Kasumi-1 (cell line): Measurements from ENCODE around the gene ITPR2.
A peak's percentile ranks its signal among the peaks of the same experiment; 100 is the strongest.
"Not testable (repeated sequence)": the region's sequence is repeated elsewhere in the genome, so short reads cannot be mapped to it uniquely, and the experiment has no call there.

Experiments
- DNase-seq, 2 experiments: peaks; one replicate each; lab custom pipeline; 2025; lab: John Stamatoyannopoulos, UW

ITPR2 gene

DNA sequence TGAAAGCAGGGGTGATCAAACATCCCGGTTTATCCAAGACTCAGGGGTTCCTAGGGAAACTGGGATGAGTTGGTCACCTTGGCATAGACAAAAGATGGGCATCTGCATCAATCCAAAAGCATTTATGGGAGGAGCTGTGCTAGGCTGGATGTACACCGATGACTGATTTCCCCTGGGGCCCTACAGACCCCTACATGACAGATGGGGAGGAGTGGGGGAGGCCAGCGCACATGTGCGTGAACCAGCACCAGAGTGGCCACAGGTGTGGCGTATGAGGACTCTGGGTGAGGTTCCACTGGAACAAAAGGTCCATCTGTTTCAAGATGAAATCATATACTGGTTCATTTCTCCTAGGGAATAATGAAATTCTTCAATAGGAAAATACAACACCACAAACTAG is 210.4 kb downstream of the ITPR2 start:
- no peak for DNase-seq

DNA sequence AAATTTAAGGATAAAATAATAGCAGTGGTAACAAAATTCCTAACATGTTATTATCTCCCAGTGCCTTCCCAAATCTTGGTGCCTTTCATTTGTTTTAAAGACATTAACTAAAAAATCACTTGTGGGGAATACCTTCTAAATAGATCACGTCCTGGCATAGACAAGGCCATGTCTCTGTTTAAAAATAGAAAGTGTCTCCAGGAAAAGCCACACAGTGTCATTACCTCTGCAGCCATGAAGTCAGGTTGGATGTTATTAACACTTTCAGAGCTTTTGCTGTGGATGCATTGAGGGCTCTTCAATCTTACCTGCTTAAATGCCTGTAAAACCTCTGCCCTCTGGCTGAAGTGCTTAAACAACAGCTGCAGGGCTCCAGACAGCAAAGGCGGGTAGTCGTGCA is 211.1 kb downstream of the ITPR2 start:
- DNase-seq = no peak

DNA sequence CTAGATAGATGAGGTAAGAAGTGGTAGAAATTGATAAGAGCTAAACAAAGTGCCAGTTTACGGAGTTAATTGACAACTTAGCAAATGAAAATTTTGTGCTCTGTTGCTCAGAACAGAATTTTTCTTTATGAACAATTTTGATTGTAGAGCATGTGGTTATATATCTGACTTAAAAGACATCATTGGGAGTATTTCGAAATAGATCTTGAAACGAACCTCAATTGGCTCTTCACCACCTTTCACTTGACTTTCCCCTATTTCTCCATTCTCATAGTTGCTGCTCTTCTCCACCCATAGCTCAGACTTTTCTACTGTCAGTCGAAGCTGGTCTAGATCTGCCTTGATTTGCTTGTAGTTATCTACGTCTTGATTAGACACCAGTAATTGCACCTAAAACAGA is 212.1 kb downstream of the ITPR2 start:
- DNase-seq = no peak

DNA sequence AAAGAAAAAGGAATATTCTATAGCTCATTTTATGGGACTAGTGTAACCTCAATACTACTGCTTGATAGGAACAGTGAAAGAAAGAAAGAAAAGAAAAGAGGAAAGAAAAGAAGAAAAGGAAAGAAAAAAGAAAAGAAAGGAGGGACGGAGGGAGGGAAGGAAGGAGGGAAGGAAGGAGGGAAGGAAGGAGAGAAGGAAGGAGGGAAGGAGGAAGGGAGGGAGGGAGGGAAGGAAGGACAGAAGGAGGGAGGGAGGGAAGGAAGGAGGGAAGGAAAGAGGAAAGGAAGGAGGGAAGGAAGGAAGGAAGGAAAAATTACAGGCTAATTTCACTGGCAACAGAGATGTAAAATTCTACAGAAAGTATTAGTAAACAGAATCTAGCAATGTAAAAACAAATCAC is 215.5 kb downstream of the ITPR2 start:
- no peak for DNase-seq

DNA sequence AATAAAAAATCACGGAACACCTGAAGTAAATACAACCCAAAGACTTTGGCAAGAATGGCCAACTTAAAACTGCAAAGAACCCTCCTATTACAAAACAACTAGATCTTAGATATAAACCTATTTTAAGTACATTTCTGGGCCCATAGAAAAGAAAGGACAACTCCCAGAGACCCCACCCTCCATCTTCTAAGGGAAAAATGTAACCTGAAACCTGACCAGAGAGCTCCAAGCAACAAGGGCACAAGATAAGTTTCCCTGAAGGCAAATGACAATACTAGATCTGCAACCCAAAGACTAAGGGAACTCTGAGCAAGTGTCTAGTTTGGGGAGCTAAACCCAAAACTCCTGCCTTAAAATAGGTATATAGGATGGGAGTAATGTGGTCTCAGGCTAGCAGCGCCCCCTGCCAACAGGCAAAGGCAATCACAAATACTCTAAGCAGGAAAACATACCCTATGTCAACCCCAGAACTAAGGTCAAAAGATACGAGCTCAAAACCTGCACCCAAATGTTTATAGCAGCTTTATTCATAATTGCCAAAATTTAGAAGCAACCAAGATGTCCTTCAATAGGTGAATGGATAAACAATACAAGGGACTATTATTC is 218.9 kb downstream of the ITPR2 start:
- DNase-seq = peak; percentile 40 to 53

DNA sequence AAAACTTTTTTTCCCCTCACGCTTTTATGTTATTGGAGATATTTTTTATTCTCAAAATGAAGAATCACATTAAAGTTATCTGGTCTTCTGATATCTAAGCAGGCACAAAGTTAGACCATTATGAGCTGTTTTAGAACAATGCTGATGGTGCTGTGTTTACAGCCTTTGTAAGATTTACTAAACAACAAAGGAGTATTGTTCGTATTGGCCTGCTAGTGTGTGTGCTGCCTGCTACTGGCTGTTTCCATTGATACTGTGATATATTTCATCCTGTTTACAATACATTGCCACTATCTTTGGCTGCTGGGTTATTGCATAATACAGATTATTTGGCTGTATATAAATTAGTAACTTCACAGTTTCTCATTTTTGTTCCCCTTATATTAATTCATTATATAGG is 220.8 kb downstream of the ITPR2 start:
- DNase-seq = no peak

DNA sequence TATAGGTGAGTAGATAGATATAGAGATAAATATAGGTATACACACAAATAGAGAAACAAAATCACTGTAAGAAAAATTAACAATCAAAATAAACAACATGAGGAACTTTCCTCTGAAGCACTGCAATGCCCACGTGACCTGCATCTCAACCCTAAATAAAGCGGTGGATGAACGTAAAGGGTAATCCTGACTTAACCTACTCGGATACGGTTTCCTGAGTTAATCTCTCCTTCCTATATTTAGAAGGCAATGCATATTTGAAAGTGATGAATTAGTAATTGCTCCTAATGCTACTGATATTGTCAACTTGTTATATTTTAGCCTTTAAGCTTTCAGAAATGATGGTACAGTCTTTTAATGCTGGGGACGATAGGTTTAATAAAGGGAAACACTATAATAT is 221.4 kb downstream of the ITPR2 start:
- no peak for DNase-seq

DNA sequence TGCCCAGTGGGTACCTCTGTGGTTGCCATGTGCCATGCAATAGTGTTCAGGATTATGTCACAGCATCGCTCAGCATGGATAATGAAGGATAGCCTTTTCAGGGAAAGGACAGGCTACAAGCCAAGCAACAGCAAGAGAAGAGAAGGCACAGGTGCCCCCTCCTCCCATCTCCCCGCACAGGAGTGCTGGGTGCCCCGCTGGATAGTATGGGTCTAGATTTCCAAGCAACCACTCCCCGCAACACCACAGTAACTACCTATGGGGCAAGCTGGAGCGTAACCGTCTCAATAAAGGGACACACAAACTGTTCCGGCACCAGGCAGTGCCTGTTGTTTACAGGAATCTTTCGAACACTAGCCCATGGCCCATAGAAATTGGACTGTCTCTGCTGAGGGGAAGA is 222.2 kb downstream of the ITPR2 start:
- DNase-seq = no peak

DNA sequence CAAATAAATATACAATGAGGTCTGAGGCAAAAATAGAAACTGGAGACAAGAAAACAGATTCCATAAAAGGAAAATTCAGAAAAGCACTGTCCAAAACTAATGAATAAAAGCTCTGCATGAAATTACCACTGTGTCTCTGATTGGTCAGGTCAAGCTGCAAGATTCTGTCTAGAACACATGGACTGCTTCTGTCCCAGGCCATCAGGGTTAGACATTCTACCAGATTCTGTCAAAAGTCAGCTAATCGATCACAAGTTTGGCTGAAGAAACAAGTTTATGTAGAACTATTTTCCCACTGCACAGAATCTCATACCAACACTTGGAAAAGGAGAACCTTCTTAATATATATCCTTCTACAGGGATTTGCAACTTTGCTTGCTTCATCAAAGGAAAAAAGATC is 223.0 kb downstream of the ITPR2 start:
- no peak for DNase-seq

DNA sequence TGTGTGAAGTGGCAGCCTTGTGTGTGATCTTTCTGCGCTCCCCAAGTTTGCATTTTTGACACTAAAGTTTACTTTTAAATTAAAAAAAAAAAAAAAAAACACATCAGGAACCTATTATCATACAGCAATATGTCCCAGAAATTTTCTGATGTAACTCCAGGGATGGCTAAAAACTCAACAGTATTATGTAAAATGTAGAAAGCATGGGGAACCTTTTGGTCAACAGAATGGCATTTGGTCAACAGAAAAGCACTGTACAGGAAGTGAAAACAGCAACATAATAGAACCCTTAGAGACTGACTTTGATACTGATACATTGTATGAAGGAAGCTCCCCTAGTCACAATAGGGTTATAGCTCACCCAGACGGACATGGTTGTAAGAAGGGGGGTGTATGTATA is 224.3 kb downstream of the ITPR2 start:
- DNase-seq = no peak

DNA sequence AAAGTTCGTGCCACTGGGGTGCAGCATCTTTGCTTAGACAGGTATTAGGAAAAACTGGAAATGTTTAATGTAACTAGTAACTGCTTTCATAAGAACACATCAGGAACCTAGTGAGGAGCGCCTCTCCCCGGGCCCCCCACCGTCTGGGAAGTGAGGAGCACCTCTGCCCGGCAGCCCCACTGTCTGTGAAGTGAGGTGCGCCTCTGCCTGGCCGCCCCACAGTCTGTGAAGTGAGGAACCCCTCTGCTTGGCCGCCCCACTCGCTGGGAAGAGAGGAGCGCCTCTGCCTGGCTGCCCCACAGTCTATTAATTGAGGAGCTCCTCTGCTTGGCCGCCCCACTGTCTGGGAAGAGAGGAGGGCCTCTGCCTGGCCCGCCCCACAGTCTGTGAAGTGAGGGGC is 224.7 kb downstream of the ITPR2 start:
- DNase-seq = no peak

DNA sequence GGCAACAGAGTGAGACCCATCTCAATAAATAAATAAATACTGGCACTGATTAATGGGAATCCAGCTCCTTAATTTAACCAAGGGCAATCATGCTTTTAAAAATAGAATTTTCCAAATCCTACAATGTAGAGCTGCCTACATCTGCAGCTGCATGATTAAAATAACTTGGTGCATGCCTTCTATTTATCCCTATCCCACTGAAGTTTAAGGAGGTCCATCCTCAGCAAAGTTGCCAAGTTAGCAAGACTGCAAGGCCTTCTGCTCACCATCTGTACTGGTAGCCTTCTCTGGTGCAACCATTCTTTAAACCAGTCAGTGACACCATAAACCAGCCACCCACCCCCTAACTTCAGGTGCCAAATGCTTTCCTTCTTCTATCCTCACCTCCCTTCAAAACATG is 226.1 kb downstream of the ITPR2 start:
- no peak for DNase-seq

DNA sequence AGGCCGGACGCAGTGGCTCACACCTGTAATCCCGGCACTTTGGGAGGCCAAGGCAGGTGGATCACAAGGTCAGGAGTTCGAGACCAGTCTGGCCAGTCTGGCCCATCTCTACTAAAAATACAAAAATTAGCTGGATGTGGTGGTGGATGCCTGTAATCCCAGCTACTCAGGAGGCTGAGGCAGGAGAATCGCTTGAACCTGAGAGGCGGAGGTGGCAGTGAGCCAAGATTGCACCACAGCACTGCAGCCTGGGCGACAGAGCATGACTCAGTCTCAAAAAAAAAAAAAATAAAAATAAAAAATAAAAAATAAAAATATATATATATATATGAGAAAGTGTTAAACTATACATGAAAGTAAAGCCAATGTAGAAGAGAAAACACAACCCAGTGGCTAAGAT is 228.2 kb downstream of the ITPR2 start:
- not testable (repeated sequence) for DNase-seq

DNA sequence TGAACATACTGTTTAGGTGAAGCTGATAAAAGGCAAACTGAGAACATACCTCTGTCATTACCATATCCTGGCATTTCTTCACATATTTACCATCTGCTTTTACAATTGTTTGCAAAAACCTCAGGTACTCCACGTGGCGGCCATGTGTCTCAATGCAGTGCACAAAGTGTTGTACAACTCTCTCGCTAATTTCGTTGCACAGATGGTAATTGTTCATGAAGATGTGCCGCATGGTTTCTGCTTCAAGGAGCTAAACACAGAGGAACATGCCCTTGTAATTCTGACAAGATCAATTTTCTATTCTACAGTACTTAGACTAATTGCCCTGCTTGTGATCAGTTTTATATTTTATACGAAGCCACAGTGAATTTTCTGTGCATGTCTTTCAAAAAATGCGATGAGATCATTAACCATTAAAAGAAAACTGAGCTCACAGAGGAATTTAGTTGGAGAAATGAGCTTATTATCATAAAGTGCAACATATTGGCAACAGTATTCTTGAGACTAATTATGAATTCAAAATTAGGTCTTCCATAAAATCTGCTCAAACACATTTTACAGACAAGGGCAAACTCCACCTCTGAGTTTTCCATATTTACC is 233.8 kb downstream of the ITPR2 start:
- DNase-seq = no peak

DNA sequence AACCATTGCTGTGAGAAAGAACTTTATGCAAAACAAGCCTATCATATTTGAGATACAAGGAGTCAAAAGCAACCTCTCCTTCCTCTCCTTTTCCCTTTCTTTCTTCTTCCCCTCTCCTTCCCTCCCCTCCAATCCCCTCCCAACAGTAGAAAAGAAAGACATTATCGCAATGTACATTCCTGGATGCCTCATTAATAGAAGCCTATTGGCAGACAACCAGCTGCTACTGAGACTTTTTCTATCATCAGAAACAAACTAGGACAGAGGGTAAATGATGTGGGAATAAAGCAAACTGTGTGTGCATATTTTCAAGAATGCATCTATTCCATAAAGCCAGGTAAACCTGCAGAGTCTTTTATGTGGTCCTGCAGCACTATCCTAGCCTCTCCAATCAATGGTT is 237.2 kb downstream of the ITPR2 start:
- DNase-seq = no peak

DNA sequence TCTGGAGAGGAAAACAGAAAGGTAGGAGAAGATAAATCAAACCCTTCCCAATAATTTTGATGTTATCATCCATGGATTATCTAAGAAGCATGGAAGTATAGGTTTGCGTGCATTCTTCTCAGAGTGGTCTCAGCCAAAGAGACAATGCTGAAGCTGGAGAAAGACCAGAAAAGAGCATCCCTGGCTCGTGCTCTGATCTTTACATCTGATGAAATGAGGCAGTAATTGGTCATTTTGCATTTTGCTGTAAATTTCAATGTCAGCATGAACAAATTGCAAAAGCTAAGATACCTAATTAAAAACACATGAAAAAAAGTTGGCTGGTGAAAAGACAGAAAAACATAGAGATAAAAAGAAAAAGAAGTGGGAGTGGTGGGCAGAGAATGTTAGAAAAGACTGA is 252.4 kb downstream of the ITPR2 start:
- no peak for DNase-seq

DNA sequence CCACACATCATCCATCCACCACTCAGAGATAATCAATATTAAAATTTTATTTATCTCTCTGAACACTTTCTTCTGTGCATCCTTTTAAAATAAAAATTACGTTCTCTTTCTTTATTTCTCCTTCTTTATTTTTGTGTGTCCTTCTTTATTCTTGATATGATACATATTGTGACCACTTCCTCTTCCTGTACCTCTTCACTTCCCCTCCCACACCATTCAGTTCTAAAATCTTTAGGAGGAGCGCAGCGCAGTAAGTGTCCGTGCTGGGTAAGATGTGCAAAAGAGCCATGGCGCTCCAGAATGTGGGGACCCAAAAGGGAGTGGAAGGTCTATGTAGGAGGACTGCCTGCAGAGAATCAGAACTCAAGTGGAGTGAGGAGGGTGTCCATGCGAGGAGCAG is 256.7 kb downstream of the ITPR2 start:
- peak in 1 of 2 experiments; percentile 4 for DNase-seq

DNA sequence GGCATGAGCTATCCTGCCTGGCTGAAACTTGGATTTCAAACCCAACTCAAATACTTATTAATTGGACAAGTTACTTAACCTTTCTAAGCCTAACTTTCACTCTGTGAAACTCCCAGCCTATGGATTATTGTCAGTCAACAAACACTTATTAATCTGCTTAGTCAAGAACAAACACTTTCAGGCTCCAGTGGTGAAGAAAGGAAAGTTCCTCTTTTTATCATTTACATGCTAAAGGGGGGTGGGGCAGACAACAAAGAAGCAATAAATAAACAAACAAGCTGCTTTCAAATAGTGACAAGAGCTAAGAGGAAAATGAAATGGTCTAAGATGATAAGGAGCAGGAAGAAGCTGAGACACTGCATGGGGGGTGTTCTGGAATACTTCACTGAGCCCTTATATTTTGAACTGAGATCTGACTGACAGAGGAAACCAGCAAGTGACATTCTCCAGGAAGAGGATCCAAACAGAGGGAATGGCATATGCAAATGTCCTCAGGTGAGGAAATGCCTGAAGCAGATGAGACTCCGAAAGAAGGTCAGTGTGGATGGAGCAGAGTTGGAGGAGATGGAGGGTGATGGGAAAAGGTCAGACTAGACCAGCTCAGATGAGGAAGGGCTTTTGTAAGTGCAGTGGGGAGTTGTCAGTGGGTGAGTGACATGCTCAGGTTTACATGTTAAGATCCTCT is 259.6 kb downstream of the ITPR2 start:
- no peak for DNase-seq

DNA sequence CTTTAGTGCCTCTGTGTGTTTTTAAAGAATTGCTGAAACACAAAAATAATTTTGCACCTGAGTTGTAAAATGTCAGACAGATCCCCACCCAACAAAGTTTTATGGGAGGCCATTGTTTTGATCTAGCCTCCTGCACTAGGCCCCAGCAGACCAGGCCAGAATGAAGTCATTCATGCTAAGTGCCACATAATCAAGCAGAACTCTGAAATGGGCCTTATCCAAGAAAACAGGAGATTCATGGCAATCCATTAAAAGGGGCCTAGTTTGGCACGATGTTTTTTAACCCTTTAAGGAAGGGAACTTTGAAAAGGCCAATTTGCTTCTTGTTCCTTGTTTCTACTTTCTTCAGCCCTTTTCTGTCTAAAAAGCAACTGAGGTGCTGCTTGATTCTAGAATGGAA is 260.9 kb downstream of the ITPR2 start:
- no peak for DNase-seq

DNA sequence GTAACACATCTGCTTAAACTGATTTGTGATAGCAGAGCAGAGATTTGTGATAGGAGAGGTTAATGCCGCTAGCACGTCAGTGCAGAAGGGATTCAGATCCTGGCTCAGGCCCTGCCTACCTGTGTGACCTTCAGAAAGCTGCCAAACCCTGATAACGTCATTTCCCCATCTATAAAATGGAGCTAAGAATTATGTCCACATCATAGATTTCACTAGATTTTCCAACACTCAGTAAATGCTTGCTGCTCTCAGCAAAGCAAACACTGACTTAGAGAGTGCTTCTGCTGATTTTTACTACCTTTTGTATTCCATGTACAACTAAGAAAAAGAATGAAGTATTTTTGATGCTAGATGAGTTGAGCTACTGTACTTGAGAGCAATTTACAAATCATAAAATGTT is 261.4 kb downstream of the ITPR2 start:
- no peak for DNase-seq

DNA sequence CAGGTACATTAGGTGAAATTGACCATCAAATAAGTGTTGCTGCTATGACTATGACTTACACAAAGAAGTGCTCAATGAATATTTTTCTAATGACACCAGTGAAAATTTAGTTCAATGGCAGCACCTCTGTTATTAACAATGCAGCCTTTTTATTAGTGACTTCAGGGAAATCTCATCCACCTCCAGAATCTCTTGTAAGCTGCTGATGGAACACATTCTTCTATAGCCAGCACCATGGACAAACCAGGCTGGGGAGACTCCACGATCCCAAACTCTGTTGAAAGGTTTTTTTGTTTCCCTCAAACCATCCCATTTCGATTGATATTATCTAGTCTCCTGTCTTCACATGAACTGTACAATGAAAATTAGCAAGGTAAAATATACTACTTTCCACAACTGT is 265.9 kb downstream of the ITPR2 start:
- no peak for DNase-seq

DNA sequence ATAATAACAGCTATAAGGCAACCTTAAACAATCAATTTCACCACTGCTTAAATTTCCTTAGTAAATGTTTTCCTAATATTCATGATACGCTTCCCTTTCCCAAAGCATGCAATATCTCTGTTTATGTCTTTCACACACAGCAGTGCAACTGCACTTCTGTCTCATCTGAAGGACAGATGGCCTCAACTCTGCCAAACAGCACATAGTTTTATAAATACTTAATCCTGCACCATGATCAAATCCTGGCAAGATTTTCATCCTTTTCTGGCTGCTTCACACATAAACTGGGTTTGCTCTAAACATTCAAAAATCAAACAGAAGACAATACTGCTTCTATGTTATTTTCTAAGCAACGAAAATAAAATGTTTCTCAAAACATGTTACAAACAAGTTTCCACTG is 266.3 kb downstream of the ITPR2 start:
- no peak for DNase-seq

DNA sequence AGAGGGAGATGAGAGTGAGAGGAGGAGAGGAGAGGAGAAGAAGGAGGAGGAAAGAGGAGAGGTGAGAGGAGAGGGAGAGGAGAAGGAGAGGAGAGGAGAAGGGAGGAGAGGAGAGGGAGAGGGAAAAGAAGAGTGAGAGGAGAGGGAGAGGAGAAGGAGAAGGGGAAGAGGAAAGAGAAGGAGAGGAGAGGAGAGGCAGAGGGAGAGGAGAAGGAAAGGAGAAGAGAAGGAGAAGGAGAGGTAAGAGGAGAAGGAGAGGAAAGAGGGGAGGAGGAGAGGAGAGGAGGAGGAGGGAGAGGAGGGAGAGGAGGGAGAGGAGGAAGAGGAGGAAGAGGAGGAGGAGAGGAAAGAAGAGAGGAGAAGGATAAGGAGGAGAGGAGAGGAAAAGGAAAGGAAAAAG is 266.8 kb downstream of the ITPR2 start:
- DNase-seq = no peak

DNA sequence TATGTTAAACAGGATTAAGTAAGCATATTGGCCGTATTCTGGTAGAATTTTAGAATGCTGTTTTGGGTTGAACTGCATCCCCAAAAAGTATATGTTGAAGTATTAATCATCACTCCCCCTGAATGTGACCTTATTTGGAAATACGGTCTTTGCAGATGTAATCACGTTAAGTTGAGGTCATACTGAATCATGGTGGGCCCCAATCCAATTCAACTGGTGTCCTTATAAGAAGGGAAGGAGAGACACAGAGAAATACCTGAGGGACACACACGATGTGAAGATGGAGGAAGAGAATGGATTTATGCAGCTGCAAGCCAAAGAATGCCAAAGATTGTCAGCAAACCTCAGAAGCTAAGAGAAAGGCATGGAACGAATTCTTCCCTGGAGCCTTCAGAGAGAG is 268.6 kb downstream of the ITPR2 start:
- DNase-seq = no peak
